T-helper 9 cell (primary cell): ENCODE measurements around the gene FAM98C.

Source experiments
- DNase-seq: peaks from one replicate; pipeline ENCODE4 v3.0.0-alpha.2; 2020

Gene FAM98C

DNA sequence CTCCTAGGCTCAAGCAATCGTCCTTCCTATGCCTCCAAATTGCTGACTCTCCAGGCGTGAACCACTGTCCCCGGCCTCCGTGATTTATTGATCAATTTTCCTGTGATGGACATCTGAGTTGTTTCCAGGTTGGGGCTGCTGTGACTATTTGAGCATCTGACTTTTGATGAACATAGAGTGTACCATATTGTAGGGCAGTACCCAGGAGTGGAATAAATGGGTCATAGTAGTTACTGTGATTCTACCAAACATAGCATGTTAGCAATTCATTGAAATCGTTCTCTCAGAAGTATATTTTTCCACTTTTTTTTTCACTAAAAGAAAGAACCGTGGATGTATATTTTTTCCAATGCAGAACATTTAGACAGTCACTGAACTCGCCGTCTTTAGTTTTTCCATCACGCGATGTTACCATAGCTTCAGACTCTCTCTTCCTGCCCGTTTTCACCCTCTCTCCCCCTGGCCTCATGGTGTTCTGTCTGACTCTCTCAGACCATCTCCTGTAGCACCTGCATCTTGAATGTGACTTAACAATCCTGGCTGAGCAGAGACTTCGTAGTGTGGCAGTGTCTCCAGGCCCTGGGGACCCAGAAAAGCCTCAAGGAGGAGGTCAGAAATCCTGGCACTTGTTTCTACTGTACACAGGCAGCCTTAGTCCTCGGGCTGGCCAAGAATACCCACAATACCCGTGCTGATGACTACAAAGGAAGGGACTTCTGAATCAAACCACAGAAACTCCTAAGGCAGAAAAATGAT is 26.3 kb downstream of the FAM98C start:
- no peak for DNase-seq

DNA sequence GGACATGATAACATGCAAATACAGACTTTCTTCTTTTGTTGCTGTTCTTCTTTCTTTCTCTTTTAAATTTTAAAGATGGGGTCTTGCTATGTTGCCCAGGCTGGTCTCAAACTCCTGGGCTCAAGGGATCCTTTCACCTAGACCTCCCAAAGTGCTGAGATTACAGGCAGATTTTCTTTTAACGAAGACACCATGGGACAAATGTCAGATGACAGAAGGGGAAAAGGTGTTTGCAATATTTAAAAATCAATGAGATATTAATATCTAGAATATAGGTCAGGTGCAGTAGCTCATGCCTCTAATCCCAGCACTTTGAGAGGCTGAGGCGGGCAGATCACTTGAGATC is 26.9 kb downstream of the FAM98C start:
- DNase-seq, result no peak

DNA sequence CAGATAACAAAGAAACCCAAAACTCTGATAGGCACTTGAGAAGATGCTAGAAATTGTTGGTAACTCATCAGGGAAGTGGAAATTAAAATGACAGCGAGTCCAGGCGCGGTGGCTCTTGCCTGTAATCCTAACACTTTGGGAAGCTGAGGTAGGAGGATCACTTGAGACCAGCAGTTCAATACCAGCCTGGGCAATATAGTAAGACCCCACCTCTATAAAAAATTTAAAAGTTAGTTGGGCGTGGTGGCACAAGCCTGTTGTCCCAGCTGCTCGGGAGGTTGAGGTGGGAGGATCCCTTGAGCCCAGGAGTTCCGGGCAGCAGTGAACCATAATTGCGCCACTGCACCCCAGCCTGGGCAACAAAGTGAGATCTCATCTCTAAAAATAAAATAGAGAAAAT is 28.0 kb downstream of the FAM98C start:
- no peak for DNase-seq

DNA sequence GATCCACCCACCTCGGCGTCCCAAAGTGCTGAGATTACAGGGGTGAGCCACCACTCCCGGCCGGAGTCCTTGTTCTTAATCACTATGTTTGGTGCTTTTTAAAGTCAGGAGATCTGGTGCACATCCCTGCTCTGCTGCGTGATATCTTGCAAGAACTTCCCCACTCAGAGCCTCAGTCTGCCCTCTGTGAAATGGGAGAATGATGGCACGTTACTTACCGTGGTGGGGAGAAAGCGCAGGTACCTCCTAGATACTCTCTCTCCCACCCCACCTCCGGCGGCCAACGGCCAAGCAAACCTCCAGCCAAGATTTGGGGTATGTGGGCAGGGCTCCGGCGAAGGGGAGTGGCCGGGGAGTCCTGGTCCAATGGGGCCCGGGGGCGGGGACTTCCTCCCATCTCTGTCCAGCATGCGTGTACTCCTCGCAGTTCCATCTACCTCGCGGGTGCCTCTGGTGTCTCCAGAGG is 30.4 kb downstream of the FAM98C start, which contains the start of gene RYR1:
RYR1 (plus strand) TSS at position 424 of the 466 bp plus-strand sequence. CDS start 139 bp downstream, outside the sequence.
- no peak for DNase-seq

DNA sequence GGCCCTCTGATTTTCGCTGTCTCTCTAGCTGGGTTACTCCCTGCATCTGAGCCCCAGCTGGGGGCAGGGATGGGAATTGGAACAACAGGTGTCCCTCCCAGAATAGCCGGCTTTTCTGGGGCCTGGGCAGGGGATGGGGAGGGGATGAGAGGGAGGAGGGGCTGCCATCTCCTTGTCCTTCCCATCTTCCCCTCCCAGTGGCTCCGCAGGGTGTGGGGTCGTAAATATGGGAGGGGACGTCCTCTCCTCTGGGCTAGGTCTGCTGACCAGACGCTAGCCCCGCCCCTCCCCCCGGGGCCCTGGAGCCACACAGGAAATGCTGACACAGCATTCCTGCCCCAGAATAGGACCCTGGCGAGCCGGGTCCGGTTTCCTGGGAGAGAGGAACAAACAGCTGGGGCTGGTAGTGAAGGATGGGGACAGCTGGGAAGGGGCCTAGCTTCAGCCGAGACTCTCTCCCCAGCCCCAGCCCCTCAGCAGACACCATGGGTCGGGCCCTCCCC is 31.7 kb downstream of the FAM98C start:
- DNase-seq, result no peak

- DNase-seq, result no peak
Observed at GRCh38 chr19:38437295-38437694, 34.4 kb downstream of the FAM98C start.

- DNase-seq, result no peak
Observed at GRCh38 chr19:38437917-38438316, 35.0 kb downstream of the FAM98C start.

DNA sequence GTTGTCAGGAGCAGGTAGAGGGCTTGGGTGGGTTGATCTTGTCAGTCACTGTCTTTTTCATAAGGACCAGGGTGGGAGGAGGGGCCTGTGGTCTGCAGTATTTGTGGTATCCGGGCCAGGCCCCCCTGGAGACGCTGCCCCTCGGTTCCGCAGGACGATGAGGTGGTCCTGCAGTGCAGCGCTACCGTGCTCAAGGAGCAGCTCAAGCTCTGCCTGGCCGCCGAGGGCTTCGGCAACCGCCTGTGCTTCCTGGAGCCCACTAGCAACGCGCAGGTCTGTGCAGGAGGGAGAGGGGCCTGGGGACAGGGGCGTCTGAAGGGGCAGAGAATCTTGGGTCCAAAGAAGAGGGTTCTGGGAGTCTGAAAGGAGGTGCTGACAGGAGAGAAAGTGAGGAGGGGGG is 37.7 kb downstream of the FAM98C start:
- no peak for DNase-seq

DNA sequence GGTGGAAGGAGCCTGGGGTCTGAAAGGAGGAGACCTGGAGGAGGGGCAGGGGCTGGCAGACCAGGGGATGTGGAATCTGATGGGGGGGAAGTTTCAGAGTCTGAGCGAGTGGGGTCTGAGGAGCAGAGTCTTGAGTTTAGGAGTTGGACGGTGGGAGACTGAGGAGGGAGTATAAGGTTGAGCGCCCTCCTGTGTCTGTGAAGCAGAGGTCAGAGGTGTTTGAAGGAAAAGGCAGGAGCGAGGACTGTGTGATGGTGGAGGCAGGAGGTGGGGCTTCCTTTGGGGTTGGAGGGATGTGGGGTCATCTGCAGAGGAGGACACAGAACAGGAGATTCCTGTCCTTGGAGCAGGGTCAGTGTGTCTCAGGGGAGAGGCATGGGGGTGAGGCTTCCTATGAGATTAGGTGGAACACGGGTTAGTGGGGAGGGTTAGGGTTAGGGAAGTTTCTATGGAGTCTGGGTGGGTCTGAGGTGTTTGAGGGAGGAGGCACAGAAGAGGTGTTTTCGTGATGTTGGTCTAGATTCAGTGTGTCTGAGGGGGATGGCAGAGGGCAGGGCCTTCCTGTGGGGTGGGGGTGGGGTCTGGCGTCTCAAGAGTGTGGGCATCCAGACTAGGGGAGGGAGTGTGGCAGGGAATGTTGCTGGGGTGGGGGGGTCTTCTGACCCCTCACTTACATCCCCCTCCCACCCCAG is 38.9 kb downstream of the FAM98C start:
- no peak for DNase-seq

- no peak for DNase-seq
Observed at GRCh38 chr19:38442736-38443135, 39.8 kb downstream of the FAM98C start.

GRCh38 chr19:38443458-38443999 is 40.6 kb downstream of the FAM98C start:
- no peak for DNase-seq

DNA sequence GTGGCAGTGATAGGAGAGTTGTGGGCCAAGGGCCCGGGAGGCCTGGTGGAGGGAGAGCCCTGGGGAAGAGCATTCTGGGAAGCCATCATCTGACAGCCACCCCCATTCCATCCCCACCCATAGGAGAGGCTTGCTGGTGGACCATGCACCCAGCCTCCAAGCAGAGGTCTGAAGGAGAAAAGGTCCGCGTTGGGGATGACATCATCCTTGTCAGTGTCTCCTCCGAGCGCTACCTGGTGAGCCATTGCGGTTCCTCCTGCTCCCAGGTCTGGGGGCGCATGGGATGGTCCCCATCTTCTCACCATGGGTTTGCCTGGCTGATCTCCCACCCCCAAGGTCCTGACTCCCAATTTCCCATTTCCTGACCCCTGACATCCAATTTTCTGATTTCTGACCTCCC is 41.1 kb downstream of the FAM98C start:
- DNase-seq, result no peak

- DNase-seq, result no peak
Observed at GRCh38 chr19:38445362-38445761, 42.5 kb downstream of the FAM98C start.

DNA sequence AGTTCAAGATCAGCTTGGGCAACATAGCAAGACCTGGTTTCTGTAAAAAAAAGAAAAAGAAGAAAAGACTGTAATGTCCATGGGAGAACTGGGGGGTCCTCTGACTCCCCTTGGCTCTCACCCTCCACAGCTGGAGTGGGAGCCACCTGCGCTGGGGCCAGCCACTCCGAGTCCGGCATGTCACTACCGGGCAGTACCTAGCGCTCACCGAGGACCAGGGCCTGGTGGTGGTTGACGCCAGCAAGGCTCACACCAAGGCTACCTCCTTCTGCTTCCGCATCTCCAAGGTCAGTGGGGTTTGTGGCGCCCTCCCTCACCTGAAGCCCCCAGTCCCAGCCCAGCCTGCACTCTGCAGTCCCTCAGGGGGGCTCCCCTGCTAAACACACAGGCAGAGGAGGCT is 45.3 kb downstream of the FAM98C start:
- DNase-seq, result no peak

DNA sequence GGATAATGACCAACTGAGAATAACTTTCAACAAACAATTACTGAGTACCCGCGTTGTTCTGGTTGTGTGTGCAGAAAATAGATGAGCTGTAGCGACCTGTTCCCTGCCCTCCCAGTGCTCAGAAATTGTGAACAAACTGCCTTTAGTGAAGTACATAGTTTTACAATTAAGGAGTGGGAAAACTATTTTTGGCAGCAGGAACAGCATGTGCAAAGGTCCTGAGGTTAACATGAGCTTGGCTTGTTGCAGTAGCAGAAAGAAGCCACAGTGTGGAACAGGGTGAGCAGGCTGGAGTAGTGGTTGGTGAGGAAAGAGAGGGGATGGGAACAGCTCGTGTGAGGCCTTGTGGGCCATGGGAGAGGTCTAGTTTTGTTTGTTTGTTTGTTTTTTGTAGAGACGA is 46.6 kb downstream of the FAM98C start:
- no peak for DNase-seq

GRCh38 chr19:38451036-38451435 is 48.1 kb downstream of the FAM98C start:
- no peak for DNase-seq

- DNase-seq, result no peak
Observed at GRCh38 chr19:38451629-38452028, 48.7 kb downstream of the FAM98C start.

DNA sequence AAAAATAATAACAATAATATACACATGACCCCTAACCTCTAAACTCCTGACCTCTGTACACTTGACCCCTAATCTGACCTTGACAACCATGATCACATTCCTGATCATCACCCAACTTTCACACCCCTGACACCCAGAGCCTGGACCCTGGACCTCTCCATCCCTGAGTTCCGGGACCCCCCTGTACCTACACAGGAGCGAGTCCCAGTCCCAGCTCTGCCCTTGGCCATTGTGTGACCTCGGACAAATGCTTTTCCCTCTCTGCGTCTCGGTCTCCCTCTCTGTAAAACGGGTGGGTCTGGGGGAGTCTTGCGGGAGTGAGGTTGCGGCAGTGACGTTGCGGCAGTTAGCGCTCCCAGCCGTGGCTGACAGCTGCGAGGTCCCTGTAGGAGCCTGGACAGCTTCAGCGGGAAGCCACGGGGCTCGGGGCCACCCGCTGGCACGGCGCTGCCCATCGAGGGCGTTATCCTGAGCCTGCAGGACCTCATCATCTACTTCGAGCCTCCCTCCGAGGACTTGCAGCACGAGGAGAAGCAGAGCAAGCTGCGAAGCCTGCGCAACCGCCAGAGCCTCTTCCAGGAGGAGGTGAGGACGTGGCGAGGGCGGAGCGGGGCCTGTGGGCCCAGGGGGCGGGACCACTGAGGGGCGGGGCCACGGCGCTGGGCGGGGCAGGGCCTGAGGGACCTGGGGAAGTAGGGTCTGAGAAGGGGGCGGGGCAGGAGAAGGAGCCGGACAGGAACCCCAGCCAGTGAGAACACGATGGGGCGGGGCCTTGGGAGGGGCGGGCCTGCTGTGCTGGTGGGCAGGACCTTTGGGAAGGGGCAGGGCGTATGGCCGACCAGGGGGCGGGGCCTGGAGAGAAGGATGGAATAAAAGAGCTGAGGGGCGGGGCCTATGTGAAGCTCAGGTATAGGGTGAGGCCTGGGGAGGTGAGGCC is 49.8 kb downstream of the FAM98C start:
- no peak for DNase-seq

- no peak for DNase-seq
Observed at GRCh38 chr19:38453596-38453995, 50.7 kb downstream of the FAM98C start.

- DNase-seq, result no peak
Observed at GRCh38 chr19:38455031-38455430, 52.1 kb downstream of the FAM98C start.

DNA sequence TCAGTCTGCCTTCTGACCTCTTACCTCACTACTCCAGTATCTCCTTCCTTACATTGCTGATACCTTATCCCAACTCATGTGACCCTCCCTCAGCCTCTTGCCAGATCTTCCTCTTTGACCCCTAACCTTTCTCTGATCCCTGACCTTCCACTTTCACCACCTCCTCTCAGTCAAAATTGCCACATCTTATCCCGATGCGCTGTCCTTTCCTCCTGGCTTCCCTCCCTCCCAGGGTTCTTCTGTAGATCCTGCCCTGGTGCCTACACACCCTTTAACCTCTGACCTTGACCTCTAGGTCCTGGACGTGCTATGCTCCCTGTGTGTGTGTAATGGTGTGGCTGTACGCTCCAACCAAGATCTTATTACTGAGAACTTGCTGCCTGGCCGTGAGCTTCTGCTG is 54.3 kb downstream of the FAM98C start:
- no peak for DNase-seq

DNA sequence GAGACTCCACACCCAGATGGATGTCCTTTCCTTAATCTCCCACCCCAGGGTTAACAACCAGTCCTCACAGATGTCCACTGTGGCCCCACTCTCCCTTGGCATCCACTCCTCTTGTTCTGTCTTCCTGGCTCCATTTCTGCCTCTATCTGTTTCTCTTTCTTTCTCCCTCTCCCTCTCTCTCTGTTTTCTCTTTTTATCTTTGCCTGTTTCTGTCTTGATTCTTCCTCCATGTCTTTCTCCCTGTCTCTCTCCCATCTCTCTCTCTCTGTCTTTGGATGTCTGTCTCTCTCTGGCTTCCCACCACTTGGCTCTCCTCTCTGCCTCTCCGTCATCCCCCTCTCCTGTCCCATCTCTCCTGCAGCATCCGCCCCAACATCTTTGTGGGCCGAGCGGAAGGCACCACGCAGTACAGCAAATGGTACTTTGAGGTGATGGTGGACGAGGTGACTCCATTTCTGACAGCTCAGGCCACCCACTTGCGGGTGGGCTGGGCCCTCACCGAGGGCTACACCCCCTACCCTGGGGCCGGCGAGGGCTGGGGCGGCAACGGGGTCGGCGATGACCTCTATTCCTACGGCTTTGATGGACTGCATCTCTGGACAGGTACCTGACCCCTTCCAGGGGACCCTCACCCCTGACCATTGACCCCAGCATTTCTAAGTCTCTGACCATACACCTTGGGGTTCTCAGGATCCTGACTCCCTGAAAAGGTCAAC is 55.0 kb downstream of the FAM98C start:
- DNase-seq, result no peak
